Measurements from ENCODE around the gene MEIS2.

The MEIS2 gene

DNA sequence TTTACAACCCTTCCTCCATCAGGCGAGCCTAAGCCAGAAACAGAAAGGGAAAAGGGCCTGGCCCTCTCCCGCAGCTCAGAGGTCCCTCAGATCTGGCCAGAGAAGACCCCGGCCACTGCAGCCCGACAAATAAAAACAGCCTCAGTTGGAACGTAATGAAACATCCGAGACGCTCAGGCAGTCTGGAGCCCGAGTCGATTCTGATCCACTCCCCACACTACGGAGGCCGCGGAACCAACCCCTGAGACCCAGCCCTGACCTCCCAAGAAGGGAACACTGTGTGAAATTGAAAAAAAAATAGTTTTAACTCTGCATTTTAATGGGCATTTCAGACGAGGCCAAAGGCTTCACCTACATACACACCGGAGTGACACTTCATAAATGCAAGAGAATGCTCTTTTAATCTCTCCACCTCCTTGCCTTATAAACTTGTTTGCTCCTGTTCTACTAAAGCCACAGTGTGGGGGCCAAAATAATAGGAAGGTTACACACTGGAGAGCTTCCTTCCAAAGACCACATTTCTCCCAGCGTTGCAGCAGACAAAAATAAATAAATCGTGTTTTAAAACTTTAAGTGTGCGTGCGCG is 3.7 kb downstream of the MEIS2 start:
- DNase-seq, result no peak

- DNase-seq, result no peak
These were observed 4.4 kb downstream of the MEIS2 start for GRCh38 chr15:37095770-37096557.

DNA sequence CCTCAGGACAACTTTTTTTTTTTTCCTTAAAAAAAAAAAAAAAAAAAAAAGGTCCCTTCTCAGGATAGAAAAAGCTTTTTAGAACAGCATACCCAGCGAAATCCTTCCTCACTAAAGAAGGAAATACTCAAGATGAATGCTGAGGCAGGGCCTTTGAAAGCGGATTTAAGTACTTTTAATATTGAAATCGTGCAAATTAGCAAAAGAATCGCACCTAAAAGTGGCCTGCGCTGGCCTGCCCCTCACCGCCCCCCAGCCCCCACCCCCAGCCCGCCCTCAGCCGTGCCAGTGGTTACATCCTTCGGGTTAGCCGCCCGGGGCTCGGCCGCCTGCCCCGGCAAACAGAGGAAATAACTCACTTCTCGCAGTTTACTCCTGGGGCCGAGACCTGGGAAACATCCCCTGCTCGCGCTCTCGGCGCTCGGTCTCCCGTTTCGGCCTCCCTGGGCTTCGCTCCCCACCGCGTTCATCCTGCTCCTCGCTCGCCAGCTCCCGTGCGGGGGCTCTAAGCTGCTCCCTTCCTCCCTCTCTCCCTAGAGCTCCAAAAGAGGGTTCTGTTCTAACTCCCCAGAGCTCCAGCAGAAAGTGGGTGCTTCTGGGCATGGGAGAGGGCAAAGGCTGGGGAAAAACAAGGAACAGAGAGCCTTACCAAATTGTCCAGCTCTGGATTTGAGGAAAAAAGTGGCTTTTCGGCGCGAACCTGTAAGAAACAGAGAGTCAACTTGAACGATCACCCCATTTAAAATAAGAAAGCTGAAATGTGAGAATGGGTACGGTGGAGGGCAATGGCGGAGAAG is 5.2 kb downstream of the MEIS2 start:
- DNase-seq, result no peak

DNA sequence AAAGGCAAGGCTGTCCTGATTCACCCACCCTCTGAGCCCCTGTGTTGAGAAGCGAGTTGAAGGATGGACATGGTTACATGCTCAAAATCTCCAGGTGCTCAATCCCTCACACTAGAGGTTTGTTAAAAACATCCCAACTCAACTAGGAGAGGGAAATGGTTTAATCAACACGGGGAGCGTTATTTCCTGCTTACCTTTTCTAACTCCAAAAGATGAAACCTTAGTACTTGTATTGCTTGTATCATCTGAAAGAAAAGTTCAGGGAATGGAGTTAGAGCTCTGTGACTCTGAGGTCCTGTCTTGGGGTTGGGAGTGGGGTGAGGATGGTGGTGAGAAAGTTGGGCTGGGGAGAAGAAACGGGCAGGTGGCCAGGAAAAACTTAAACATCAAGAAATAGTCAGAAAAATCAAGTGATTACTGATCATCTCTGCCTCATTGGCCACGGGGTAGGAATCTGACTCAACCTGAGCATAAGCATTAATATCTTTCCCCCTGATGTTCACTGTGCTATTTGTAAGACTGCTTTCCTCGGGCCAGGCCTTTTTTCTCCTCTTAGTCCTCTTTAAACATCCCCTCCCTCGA is 5.9 kb downstream of the MEIS2 start:
- DNase-seq, result no peak

GRCh38 chr15:37093480-37094332 is 6.6 kb downstream of the MEIS2 start:
- DNase-seq, result no peak

DNA sequence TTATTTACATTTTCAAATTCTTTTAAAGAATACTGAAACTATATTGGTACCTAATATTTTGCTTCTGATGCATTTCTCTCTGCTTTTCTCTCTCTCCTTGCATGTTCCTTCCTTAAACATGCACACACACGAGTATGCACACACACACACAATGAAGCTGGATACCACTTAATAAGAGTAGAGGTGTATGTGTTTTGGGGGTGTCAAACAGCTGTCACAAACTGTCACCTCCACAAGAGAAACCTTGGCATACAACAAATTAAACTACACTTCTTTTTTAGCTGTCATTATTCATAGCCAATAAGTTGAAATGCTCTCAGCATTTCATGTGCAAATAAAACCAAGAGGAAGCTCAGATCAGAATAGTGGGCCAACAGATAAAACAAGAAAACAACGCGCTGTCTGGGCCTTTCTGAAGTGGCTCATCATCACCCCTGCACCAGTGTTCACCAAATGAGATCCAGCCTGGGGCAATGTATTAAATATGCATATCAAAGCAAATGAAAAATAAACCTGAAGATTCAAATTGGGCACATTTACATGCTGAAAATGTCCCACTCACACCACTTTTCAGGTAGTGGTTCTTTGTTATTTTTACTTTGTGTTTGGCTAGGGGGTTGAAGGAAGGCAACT is 9.7 kb downstream of the MEIS2 start:
- no peak for DNase-seq

DNA sequence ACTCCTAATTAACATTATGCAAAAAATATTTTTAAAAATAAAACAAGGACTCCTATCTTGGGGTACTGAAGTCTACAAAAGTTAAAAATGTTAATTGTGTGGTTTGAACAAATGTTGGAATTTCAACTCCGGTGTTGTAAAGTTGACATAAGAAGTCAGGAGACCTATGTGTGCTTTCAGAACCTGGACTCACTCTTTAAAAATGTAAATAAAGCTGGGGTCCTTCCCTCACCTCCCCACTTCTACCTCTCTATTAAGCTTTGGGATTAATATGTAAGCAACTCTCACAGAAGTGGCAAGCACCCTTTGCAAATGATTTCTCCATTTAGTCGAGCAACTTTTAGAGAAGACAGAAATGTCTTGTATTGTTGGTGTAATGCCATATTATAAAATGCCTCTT is 11.9 kb downstream of the MEIS2 start:
- no peak for DNase-seq

DNA sequence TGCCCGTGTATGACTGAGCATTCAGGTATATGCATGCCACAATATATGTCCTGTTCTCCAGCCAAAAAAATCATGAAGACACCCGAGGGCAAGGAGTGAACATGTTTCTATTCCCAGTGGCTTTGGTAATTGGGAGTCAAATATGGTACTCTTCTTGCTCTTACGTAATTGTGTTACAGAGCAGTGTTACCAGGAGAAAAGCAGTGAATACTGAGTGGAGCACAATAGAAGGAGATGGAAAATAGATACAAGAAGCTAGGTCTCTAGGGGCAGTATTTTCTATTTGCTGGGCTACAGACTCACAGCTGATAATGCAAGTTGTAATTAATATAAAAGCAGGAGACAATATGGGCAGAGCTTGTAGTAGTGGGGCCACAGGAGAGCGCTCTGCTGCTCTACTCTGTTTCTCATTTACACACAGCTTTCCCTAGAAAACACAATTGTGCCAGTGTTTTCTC is 13.2 kb downstream of the MEIS2 start:
- no peak for DNase-seq

DNA sequence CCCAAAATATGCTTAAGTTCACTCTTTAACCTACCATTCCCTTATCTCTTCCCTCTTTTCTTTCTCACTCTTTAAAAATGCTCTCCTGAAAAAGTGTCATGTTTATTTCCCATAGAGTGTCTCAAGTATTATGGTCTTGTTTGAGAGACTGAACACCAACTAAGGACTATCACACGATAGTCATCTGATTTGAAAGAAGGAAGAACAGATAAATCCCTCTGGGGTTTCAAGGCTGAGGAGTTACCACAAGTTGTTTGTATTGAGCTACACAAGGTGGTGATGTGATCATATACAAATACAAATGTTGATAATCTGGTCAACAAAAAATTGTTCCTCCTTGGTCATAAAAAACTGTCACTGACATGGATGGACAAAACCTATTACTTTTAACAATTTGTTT is 13.8 kb downstream of the MEIS2 start:
- no peak for DNase-seq

- DNase-seq, result no peak
These were observed 14.2 kb downstream of the MEIS2 start for GRCh38 chr15:37086120-37086519.

GRCh38 chr15:37084602-37085001 is 15.7 kb downstream of the MEIS2 start:
- DNase-seq, result no peak

DNA sequence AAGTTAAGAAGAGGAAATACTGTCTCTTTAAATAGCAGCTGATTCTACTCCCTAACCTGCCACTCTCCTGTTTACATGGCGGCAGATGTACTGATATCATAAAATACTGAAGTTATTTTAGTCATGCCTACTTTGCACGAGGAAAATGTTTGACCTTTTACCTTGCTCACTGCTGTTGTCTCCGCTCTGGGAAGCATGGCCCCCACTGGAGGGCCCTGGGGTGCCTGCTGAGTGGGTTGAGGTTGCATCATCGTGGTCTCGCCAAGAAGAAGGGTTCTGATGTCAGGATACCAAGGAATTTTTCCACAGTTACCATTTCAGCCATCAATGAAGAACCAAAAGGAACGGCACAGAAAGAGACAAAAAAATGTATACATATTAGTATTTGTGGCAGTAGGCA is 16.7 kb downstream of the MEIS2 start:
- no peak for DNase-seq

DNA sequence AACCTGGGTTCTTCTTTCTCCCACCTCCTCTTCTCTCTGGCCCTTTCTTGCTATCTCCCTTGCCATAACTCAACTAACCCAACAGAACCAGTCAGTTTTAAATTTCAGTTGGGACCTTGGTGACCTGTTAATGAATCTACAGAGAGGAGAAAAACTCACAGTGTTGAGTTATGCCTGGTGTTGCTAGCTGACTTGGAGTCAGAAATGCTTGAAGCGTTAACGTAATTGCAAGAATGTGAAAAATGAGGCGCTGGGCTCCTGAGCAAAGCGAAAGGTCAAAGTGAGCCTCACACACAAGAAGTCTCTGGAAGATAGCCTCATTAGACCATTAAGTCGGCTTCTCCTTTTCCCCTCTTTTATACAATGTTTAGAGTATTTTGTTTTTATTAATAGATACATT is 18.4 kb downstream of the MEIS2 start:
- no peak for DNase-seq

GRCh38 chr15:37080261-37080921 is 20.0 kb downstream of the MEIS2 start:
- DNase-seq, result no peak

GRCh38 chr15:37079726-37080125 is 20.6 kb downstream of the MEIS2 start:
- DNase-seq, result no peak

GRCh38 chr15:37078566-37078965 is 21.8 kb downstream of the MEIS2 start:
- no peak for DNase-seq

DNA sequence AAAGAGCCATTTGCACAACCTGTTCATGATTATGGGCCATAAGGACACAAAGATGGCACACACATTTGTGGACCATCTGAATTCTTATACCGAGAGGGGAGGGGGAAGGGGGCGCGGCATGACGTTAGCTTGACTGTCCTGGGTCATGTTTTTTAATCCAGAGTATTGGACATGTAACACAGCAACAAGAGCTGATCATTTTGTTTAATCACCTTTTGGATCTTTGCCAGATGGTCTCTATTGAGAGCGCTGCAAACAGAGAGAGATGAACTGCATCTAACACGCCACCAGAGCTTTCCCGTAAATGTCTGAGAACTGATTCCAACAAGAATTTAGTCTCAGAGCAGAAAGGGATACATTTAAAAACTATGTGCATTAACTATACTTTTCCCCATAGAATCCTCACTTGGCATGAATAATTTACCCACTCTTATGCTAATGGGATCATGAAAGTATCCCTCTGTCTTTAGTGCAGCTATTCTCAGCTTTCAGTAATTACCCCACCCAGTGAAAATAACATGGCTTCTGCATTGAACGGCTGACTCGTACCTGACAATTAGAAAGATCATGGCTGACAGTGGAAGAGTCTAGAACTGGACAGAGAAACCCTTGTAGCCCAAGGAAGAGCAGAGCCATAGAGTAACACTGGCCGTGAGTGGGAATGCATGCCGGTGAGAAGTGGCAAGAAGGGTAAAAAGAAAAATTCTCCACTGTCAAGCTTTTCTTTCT is 22.6 kb downstream of the MEIS2 start:
- DNase-seq, result no peak

DNA sequence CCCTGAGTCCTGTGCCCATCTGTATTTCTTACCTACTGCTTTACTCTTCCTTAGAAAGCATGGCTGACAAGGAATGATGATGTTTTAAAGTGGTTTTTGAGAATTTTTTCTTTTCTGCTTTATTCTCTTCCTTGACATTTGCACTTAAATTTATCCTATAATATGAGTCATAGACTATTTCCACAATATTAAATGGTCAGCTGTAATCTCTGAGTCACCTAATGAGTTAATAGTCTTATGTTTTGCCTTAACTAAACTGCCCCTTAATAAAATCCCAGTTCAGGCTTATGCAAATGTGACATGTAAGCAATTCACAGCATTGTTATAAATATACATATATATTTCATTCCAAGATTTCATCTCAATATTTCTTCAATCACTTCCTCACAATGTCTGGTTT is 23.8 kb downstream of the MEIS2 start:
- DNase-seq, result no peak

GRCh38 chr15:37075777-37076176 is 24.6 kb downstream of the MEIS2 start:
- peak; percentile 19 for DNase-seq

DNA sequence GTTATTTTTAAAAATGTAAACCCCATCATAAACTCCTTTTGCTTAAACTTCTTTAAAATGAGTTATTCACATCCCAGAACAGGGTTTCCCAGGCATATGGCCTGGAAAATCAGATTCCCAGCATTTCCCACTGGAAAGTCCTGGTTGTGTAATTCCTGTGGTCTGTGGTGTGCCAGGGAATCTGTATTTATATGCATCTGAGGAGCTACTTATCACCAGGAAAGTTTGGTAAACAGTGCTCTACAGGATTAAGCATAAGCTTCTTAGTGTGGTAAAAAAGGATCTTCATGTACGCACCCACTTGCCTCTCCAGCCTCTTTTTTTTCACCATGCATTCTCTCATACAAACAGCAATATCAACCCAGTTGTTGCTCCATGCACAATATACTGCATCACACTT is 28.2 kb downstream of the MEIS2 start:
- no peak for DNase-seq

DNA sequence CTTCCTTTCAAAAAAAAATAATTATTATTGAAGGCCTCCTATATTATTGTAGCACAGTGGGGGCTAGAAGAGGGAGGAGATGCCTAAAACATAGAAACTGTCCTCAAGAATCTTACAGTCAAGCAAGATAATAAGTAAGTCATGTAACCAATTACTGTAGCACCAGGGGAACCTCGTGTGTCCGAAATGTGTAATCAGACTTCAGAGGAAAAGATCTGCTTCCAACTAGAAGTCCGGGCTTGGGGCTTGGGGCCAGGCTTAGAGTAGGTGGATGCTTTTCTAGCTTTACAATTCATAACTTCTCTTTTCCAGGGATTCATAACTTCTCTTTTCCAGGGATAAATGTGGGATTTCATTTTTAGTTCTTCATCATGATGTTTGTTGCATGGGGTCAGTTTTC is 29.2 kb downstream of the MEIS2 start:
- no peak for DNase-seq
